K562 (cell line): ENCODE measurements around the gene DZIP3. TPM values are rescaled to one million over a fixed set of nuclear protein-coding genes. Genes with fewer than 3 reads are reported as not detected.
A peak's percentile ranks its signal among the peaks of the same experiment; 100 is the strongest.

Experiments used
- AFF4 ChIP-seq: sonication (generic); formaldehyde crosslinking; IDR thresholded peaks from 2 replicates; pipeline ENCODE4 v1.8.0; 2023; ENCODE audit warnings: mild to moderate bottlenecking, missing genetic modification reagents
- ATF3 ChIP-seq, 2 experiments: fragments of 450-650 bp in 1 of 2; sonication (generic) in 1 of 2; formaldehyde crosslinking in 1 of 2; IDR thresholded peaks in 1 of 2; conservative IDR thresholded peaks in 1 of 2; 2 replicates each; pipeline versions ENCODE4 v1.6.1 to v1.8.1; 2016 to 2023; ENCODE audit warnings: mild to moderate bottlenecking in 2 of 2, moderate library complexity in 2 of 2, inconsistent platforms in 1 of 2, missing genetic modification reagents in 1 of 2
- EGR1 ChIP-seq: fragments of 450-650 bp; conservative IDR thresholded peaks from 2 replicates; pipeline ENCODE4 v1.6.1; 2017; ENCODE audit warnings: mild to moderate bottlenecking
- ELF1 ChIP-seq: fragments of 200-800 bp; sonication (Bioruptor generic); IDR thresholded peaks from 2 replicates; pipeline ENCODE4 v1.6.1; 2016; ENCODE audit warnings: missing genetic modification characterization, missing compliant biosample characterization
- GABPB1 ChIP-seq: sonication (generic); formaldehyde crosslinking; IDR thresholded peaks from 2 replicates; pipeline ENCODE4 v1.8.0; 2022; ENCODE audit warnings: mild to moderate bottlenecking, missing genetic modification reagents
- KDM1A ChIP-seq, 2 experiments: fragments of 450-650 bp; IDR thresholded peaks; 2 replicates each; pipeline ENCODE4 v1.6.1; 2016; ENCODE audit warnings: mild to moderate bottlenecking in 2 of 2
- KLF6 ChIP-seq: fragments of 250-450 bp; sonication (Bioruptor Pico); IDR thresholded peaks from 2 replicates; pipeline ENCODE4 v1.4.0; 2020; ENCODE audit warnings: mild to moderate bottlenecking, moderate library complexity, borderline replicate concordance
- MYBL2 ChIP-seq, 2 experiments: fragments of 450-650 bp in 1 of 2; sonication (generic) in 1 of 2; formaldehyde crosslinking in 1 of 2; IDR thresholded peaks; 2 replicates each; pipeline versions ENCODE4 v1.6.1 to v1.8.1; 2017 to 2022; ENCODE audit warnings: borderline replicate concordance in 1 of 2, inconsistent platforms in 1 of 2, low read depth in 1 of 2, mild to moderate bottlenecking in 1 of 2, missing genetic modification reagents in 1 of 2, moderate library complexity in 1 of 2
- NBN ChIP-seq: fragments of 450-650 bp; IDR thresholded peaks from 2 replicates; pipeline ENCODE4 v1.6.1; 2016; ENCODE audit warnings: low read depth, mild to moderate bottlenecking
- NFE2L1 ChIP-seq: fragments of 450-650 bp; IDR thresholded peaks from 2 replicates; pipeline ENCODE4 v1.6.1; 2016; ENCODE audit warnings: missing genetic modification characterization, low read depth, mild to moderate bottlenecking, missing compliant biosample characterization, moderate library complexity, borderline replicate concordance
- PCBP2 ChIP-seq: fragments of 200-400 bp; formaldehyde crosslinking; IDR thresholded peaks from 2 replicates; pipeline ENCODE4 v1.6.1; 2018; ENCODE audit warnings: low read length, low read depth, mild to moderate bottlenecking, moderate library complexity; ENCODE audit not compliant: poor library complexity, severe bottlenecking
- RBBP5 ChIP-seq: fragments of 200-600 bp; sonication (generic); IDR thresholded peaks from 2 replicates; pipeline ENCODE4 v1.6.1; 2012; ENCODE audit warnings: borderline replicate concordance, mild to moderate bottlenecking, low read length, control low read depth, inconsistent platforms; ENCODE audit not compliant: insufficient read depth, poor library complexity, severe bottlenecking
- TAF1 ChIP-seq: IDR thresholded peaks from 2 replicates; pipeline ENCODE4 v1.6.1; 2011; ENCODE audit warnings: mild to moderate bottlenecking, low read length, moderate library complexity; ENCODE audit not compliant: insufficient read depth, control insufficient read depth, severe bottlenecking; ENCODE audit errors: extremely low read depth
- ZBTB7A ChIP-seq: IDR thresholded peaks from 2 replicates; pipeline ENCODE4 v1.6.1; 2011; ENCODE audit warnings: low read depth, mild to moderate bottlenecking, low read length, moderate library complexity, borderline replicate concordance; ENCODE audit not compliant: control insufficient read depth
- ZFP1 ChIP-seq: fragments of 450-650 bp; formaldehyde crosslinking; IDR thresholded peaks from 2 replicates; pipeline ENCODE4 v1.4.0; 2020; ENCODE audit warnings: mild to moderate bottlenecking, mixed read lengths
- ZFX ChIP-seq: sonication (generic); formaldehyde crosslinking; IDR thresholded peaks from 2 replicates; pipeline ENCODE4 v1.8.0; 2022; ENCODE audit warnings: mild to moderate bottlenecking, missing genetic modification reagents, moderate library complexity
- ZNF282 ChIP-seq: sonication (generic); formaldehyde crosslinking; IDR thresholded peaks from 2 replicates; pipeline ENCODE4 v1.8.1; 2023; ENCODE audit warnings: missing genetic modification reagents
- ZNF324 ChIP-seq: fragments of 250-450 bp; sonication (Bioruptor Pico); IDR thresholded peaks from 2 replicates; pipeline ENCODE4 v1.4.0; 2020; ENCODE audit warnings: mild to moderate bottlenecking
- ZNF551 ChIP-seq: fragments of 250-450 bp; sonication (Bioruptor Pico); IDR thresholded peaks from 2 replicates; pipeline ENCODE4 v1.5.0; 2021; ENCODE audit warnings: mild to moderate bottlenecking, moderate library complexity
- ZNF707 ChIP-seq: fragments of 250-450 bp; sonication (Bioruptor Pico); conservative IDR thresholded peaks from 2 replicates; pipeline ENCODE4 v1.8.0; 2022; ENCODE audit warnings: inconsistent platforms, mild to moderate bottlenecking, moderate library complexity
- polyA plus RNA-seq, 8 experiments: library from polyadenylated mRNA; depleted of rRNA in 4 of 8; stranded (reverse) in 5 of 8; unstranded in 3 of 8; fragments of >200 nt; fragmentation: Nextera tagmentation in 2 of 8; fragmentation: Illumina TruSeq in 1 of 8; extraction: Ambion mirVana in 2 of 8; extraction: Trizol in 1 of 8; gene quantifications; 2 replicates each; pipeline versions ENCODE4 v1.2.1 to v1.2.3, GENCODE V29; 2011 to 2014; ENCODE audit warnings: inconsistent platforms in 1 of 8, missing spikeins in 1 of 8
- total RNA-seq, 7 experiments: library from RNA; depleted of rRNA in 6 of 7; stranded (reverse); fragments of >200 nt in 6 of 7; fragmentation: Illumina TruSeq in 2 of 7; extraction: Trizol in 2 of 7; gene quantifications; 2 replicates each; pipeline versions ENCODE4 v1.2.1 to v1.2.3, GENCODE V29; 2011 to 2021; ENCODE audit warnings: low replicate concordance in 1 of 7
- TF ChIP-seq, protein P1 (sequence below): fragments of 250-450 bp; sonication (Bioruptor Pico); IDR thresholded peaks from 2 replicates; pipeline ENCODE4 v1.8.0; 2021; ENCODE audit warnings: borderline replicate concordance, mild to moderate bottlenecking, moderate library complexity; ENCODE audit not compliant: poor library complexity, severe bottlenecking

Gene DZIP3
- total and polyA plus RNA-seq, 9 of the 15 experiments (the other 6 are each of a cell fraction or from before 2014, with no cell fraction given), result 3.5 to 9.7 (median 5.7) TPM

DNA sequence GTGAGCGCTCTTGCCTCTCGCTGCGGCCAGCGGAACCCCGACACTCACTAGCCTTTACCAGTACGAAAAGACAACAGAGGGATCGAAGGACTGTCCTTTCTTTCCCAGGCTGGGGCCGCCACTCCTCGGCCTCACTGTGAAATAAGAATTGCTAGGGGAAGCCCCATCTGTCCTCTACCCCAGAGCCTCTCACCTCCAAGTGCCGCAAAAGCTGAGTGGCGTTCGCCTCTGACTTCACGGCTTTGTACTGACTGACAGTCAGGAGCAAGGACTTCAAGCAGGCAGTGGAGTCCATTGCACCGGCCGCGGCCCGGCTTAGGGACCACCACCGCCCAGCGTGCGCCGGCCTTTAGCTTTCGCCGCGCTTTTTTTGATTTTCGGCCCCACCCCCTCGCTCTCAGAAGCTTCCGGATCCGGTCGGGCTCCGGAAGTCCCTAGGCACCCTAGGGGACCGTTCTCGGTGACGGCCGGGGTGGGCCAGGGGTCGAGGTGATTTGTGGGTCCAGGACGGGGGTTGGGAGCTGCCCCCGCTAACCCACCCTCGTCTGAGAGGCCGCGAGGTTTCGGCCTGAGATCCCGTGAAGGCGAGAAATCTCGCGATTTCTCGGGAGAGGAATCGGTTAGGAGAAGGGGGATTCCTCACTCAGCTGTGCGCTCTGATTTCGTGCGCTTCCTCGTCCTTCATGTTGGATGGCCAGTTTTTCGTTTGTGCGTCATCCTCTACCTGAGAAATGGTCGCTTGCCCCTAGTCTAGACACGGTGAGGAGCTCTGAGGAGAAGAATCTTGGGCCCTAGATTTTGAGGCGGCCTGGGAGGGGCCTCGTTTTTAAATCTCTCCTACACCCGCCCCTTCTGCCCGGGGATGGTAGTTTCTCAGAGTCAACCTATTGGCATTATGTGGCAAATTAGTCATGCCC lies at the start of gene DZIP3, which contains the start of gene CIP2A (continued):
- TF ChIP-seq ZNF324, result no peak
- TF ChIP-seq ZFP1 (CRISPR knock-in tag), result no peak
- TF ChIP-seq NBN, result no peak
- TF ChIP-seq RBBP5, result peak; percentile 100
- no peak for TF ChIP-seq PCBP2
- no peak for TF ChIP-seq ATF3 (IDR thresholded peaks at IDR 0.05)
- TF ChIP-seq ATF3 (CRISPR knock-in tag; conservative IDR thresholded peaks at IDR 0.05), result no peak
- TF ChIP-seq KDM1A (IDR thresholded peaks at IDR 0.05), result peak in 1 of 2 experiments; percentile 33; a peak in 1 of 4 replicates
- peak; percentile 83 for TF ChIP-seq TAF1
- TF ChIP-seq NFE2L1 (tag), result no peak
- peak; percentile 87 for TF ChIP-seq EGR1
- TF ChIP-seq ZNF282 (CRISPR knock-in tag), result no peak
- TF ChIP-seq ZNF707 (CRISPR knock-in tag), result no peak
- peak; percentile 83 for TF ChIP-seq ELF1
- peak; percentile 74 for TF ChIP-seq MYBL2 (IDR thresholded peaks at IDR 0.05; ENCODE audit: low read depth)
- no peak for TF ChIP-seq MYBL2 (CRISPR knock-in tag; IDR thresholded peaks at IDR 0.05; ENCODE audit: borderline replicate concordance)
- TF ChIP-seq GABPB1 (CRISPR knock-in tag), result peak; percentile 88
- TF ChIP-seq ZNF551, result no peak
- no peak for TF ChIP-seq KLF6
- TF ChIP-seq ZBTB7A, result peak; percentile 100
- TF ChIP-seq, protein P1, sequence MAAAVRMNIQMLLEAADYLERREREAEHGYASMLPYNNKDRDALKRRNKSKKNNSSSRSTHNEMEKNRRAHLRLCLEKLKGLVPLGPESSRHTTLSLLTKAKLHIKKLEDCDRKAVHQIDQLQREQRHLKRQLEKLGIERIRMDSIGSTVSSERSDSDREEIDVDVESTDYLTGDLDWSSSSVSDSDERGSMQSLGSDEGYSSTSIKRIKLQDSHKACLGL, result peak; percentile 58
- no peak; the same call in 1 of the 2 replicates for TF ChIP-seq AFF4 (CRISPR knock-in tag)
- peak; percentile 85 for TF ChIP-seq ZFX (CRISPR knock-in tag)
